Measurements from ENCODE around the gene SYMPK.

The SYMPK gene

DNA sequence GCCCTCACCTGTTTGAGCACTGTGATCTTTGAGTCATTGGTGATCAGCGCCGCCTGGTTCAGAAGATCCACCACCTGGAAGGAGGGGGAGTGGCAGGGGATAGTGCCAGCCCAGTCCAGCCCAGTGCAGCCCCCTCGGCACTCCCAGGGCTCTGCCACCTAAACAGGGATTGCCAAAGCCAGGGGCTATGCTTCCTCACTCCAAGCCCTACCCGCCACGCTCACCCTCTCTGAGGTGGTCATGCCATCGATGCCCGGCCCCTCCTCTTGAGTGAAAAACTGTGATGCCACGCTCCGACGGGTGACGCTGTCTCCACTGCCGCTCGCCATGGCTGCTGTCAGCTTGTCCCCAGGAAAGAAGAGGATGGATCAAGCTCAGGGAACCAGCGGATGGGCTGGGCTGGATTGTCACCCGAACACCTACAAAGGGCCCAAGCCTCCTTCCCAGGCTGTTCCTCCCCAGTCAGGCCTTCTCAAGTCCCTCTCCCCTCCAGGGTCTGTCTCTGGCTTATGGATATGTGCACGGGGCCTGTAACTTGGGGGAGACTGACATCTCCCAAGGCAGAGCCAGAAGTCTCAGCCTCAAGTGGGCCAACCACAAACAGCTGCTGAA is 8.7 kb downstream of the SYMPK start:
- Histone ChIP-seq H3K27ac (replicated peaks) (no peak overlapping the region), H3K27me3 (ENCODE audit: insufficient read depth, poor library complexity, severe bottlenecking) (no peaks in the 10 kb centered on the region), H3K4me3 (replicated peaks; ENCODE audit: insufficient read depth, low read length) (no peak overlapping the region)
- DNase-seq (ENCODE audit: low read depth in 1 of 2, low spot score in 1 of 2), result no peak
- TF ChIP-seq SPI1 (IDR thresholded peaks at IDR 0.05; ENCODE audit: borderline replicate concordance, low read depth) (no peak), POLR2AphosphoS5 (IDR thresholded peaks at IDR 0.05; ENCODE audit: low read depth) (no peak), GABPA (IDR thresholded peaks at IDR 0.05; ENCODE audit: low read depth) (no peak)
- TF ChIP-seq, protein P1, sequence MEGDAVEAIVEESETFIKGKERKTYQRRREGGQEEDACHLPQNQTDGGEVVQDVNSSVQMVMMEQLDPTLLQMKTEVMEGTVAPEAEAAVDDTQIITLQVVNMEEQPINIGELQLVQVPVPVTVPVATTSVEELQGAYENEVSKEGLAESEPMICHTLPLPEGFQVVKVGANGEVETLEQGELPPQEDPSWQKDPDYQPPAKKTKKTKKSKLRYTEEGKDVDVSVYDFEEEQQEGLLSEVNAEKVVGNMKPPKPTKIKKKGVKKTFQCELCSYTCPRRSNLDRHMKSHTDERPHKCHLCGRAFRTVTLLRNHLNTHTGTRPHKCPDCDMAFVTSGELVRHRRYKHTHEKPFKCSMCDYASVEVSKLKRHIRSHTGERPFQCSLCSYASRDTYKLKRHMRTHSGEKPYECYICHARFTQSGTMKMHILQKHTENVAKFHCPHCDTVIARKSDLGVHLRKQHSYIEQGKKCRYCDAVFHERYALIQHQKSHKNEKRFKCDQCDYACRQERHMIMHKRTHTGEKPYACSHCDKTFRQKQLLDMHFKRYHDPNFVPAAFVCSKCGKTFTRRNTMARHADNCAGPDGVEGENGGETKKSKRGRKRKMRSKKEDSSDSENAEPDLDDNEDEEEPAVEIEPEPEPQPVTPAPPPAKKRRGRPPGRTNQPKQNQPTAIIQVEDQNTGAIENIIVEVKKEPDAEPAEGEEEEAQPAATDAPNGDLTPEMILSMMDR (IDR thresholded peaks at IDR 0.05; ENCODE audit: insufficient read depth, low read length), result no peak
- TF ChIP-seq, protein P2, sequence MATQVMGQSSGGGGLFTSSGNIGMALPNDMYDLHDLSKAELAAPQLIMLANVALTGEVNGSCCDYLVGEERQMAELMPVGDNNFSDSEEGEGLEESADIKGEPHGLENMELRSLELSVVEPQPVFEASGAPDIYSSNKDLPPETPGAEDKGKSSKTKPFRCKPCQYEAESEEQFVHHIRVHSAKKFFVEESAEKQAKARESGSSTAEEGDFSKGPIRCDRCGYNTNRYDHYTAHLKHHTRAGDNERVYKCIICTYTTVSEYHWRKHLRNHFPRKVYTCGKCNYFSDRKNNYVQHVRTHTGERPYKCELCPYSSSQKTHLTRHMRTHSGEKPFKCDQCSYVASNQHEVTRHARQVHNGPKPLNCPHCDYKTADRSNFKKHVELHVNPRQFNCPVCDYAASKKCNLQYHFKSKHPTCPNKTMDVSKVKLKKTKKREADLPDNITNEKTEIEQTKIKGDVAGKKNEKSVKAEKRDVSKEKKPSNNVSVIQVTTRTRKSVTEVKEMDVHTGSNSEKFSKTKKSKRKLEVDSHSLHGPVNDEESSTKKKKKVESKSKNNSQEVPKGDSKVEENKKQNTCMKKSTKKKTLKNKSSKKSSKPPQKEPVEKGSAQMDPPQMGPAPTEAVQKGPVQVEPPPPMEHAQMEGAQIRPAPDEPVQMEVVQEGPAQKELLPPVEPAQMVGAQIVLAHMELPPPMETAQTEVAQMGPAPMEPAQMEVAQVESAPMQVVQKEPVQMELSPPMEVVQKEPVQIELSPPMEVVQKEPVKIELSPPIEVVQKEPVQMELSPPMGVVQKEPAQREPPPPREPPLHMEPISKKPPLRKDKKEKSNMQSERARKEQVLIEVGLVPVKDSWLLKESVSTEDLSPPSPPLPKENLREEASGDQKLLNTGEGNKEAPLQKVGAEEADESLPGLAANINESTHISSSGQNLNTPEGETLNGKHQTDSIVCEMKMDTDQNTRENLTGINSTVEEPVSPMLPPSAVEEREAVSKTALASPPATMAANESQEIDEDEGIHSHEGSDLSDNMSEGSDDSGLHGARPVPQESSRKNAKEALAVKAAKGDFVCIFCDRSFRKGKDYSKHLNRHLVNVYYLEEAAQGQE (IDR thresholded peaks at IDR 0.05; ENCODE audit: insufficient replicate concordance, low read depth), result no peak

- TF ChIP-seq, protein P1 (IDR thresholded peaks at IDR 0.05; ENCODE audit: insufficient read depth, low read length), result no peak
- TF ChIP-seq GABPA (IDR thresholded peaks at IDR 0.05; ENCODE audit: low read depth), result no peak
- TF ChIP-seq POLR2AphosphoS5 (IDR thresholded peaks at IDR 0.05; ENCODE audit: low read depth), result no peak
- no peak for TF ChIP-seq SPI1 (IDR thresholded peaks at IDR 0.05; ENCODE audit: borderline replicate concordance, low read depth)
- TF ChIP-seq, protein P2 (IDR thresholded peaks at IDR 0.05; ENCODE audit: insufficient replicate concordance, low read depth), result no peak
- no peak for DNase-seq (ENCODE audit: low read depth in 1 of 2, low spot score in 1 of 2)
- Histone ChIP-seq H3K27me3 (ENCODE audit: insufficient read depth, poor library complexity, severe bottlenecking) (no peaks in the 10 kb centered on the region), H3K4me3 (replicated peaks; ENCODE audit: insufficient read depth, low read length) (no peak overlapping the region), H3K27ac (replicated peaks) (no peak overlapping the region)
Observed at GRCh38 chr19:45852983-45853382, 10.0 kb downstream of the SYMPK start.

DNA sequence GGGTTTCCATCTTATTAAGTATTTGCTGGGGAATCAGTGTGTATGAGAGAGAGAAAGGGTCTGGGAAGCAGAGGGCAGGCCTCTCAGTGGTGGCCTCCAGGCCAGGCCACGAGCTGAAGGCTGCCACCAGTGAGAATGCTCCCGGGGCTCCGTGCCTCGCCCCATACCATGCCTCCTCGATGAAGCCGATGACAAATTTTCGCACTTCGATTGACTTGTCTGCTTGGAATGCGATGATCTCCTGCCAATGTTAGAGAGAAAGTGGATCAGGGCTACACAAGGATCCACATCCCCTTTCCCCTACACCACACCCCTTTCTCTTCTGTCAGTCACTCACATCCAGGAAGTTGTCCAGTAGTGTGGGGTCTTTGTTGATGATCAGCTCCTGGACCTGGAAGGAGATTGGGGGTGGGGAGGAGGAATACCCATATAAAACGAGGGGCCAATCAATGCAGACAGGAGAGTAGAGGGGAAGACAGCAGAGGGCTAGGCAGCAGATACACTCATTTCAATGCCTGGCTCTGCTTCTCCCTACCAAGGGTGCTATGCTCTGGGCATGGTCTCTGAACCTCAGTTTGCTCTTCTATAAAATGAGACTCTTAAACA is 10.7 kb downstream of the SYMPK start:
- Histone ChIP-seq H3K27ac (replicated peaks) (no peak overlapping the region), H3K4me3 (replicated peaks; ENCODE audit: insufficient read depth, low read length) (no peak overlapping the region), H3K27me3 (ENCODE audit: insufficient read depth, poor library complexity, severe bottlenecking) (no peaks in the 10 kb centered on the region)
- DNase-seq (ENCODE audit: low read depth in 1 of 2, low spot score in 1 of 2), result no peak
- TF ChIP-seq, protein P2 (IDR thresholded peaks at IDR 0.05; ENCODE audit: insufficient replicate concordance, low read depth), result no peak
- no peak for TF ChIP-seq SPI1 (IDR thresholded peaks at IDR 0.05; ENCODE audit: borderline replicate concordance, low read depth)
- TF ChIP-seq GABPA (IDR thresholded peaks at IDR 0.05; ENCODE audit: low read depth), result no peak
- TF ChIP-seq, protein P1 (IDR thresholded peaks at IDR 0.05; ENCODE audit: insufficient read depth, low read length), result no peak
- no peak for TF ChIP-seq POLR2AphosphoS5 (IDR thresholded peaks at IDR 0.05; ENCODE audit: low read depth)

All from HL-60 (cell line).